Measurements from ENCODE around the gene MRPL24.
"Not testable (repeated sequence)": the region's sequence is repeated elsewhere in the genome, so short reads cannot be mapped to it uniquely, and the experiment has no call there.

Gene MRPL24

DNA sequence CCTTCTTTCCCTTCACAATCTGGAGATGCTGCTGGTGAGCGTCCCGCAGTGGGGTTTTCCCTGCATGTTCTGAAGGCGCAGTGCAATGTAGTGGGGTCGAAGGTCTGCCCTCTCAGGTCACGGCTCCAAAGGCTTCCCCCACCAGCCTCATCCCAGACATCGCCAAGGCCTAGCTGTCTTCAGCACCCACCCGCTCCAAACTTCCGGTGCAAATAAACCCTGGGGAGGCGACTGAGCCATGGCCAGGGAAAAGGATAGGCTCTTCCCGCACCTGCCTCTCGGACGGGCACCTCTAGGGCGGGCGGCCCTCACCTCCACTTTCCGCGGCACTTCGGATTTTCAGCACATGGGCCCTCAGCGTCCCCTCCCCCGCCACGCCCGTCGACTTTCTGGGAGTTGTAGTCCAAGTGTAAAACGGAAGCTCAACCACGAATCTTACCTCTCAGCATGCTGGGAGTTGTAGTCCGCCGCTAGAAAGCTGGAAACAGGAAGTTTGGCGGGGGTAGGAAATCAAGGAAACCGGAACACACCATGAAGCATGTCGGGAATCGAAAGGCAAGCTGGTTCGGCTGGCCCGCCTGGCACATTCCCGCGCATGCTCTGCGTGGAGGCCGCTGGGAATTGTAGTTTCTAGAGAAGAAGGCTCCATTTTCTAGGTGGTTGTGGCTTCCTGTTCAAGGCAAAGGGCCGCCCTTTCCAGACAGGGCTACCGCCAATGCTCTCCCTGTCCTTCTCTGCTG lies at the start of gene MRPL24:
Gene MRPL24 (minus strand): TSS at position 348 of the 740 bp plus-strand sequence. CDS start 2,384 bp downstream, outside the sequence.
- peak; percentile 100 for DNase-seq

DNA sequence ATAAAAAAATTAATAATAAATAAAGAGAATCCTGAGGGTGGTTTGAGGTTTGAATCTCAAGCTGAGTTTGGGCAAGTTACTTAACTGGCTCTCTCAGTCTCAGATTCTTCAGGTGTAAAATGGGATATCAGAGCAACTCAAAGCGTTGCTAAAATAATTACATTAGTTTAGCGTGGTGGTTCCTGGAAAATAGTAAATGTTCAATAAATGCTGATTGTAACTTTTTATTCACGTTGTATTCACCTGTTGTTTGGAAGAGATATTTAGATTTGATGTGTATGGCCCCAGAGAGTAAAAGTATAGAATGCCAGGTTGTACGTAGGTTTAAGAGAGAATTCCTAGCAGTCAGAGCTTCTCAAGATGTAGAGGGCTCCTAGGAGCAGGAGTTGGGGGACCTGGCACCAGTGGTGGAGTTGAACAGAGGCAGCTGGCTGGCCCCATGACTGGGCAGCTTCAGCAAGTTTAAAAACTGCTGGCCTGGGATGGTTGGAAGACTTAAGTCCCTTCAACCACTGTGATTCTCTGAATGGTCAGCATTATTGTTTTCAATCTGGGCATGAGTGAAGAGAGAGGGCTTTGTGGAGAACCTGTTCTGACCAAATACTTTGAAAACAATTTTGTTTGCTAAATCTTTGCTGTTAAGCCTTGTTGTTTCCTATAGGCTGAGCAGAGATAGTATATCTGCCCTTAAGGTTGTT lies 48.9 kb upstream of the MRPL24 start:
- DNase-seq: no peak

GRCh38 chr1:156788136-156788535 lies 47.2 kb upstream of the MRPL24 start:
- DNase-seq: no peak

- no peak for DNase-seq
These were observed 45.8 kb upstream of the MRPL24 start for GRCh38 chr1:156786640-156787039.

DNA sequence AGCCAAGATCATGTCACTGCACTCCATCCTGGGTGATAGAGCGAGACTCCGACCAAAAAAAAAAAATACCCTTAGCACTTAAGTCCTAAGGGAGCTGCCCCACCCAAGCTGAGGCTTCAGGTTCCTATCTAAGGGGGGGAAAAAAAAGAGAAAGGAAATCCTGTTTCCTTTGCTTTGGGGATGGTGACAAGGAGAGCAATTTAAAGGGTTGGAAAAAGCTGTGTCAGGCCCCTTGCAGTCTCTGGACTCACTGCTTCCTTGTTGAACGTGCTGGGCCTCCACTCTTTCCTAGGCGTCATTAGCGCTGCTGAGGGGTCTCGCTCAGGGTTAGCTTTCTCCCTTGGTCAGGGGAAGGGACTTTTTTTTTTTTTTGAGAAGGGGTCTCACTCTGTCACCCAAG lies 44.6 kb upstream of the MRPL24 start:
- no peak for DNase-seq

- DNase-seq: no peak
These were observed 40.8 kb upstream of the MRPL24 start for GRCh38 chr1:156781585-156782186.

DNA sequence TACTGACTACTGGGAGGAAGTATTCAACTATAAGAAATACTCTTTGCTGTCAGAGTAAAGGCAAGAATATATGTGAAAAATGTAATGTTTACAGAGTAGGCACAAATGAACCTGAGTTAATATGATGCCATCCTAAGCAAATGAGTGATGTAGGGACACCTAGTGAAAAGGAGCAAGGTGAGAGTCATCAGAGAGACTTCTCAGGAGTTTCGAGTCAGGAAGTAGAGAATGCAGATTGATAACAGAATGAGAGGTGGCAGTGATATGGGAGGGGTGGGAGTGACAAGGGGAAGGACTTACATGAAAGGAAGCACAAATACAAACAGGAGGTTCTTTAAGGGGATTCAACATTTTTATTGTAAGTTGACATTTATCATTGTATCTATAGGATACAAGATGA lies 36.7 kb upstream of the MRPL24 start:
- DNase-seq: no peak

- no peak for DNase-seq
These were observed 36.1 kb upstream of the MRPL24 start for GRCh38 chr1:156776942-156777341.

DNA sequence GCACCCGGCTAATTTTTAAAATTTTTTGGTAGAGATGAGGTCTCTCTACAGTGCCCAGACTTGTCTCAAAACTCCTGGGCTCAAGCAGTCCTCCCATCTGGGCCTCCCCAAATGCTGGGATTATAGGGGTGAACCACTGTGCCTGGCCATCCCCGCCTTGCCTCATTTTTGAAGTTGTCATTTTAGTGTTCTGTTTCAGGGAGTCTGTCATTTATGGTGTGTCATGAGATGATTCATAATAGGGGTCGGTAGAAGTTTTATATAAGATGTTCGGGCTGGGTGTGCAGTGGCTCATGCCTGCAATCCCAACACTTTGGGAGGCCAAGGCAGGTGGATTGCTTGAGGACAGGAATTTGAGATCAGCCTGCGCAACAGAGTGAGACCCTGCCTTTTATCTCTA lies 34.9 kb upstream of the MRPL24 start:
- DNase-seq: no peak

DNA sequence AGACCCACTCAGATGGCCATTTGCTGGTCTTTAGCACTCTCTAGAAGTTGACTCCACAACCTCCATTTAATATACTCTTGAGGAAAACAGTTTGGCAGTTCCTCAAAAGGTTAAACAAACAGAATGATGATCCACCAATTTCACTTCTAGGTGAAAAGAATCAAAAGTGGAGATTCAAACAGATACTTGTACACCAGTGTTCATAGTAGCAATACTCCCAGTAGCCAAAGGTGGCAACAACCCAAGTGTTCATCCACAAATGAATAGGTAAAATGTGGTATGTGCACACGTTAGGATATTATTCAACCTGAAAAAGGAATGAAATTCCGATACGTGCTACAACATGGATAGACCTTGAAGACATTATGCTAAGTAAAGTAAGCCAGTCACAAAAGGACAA lies 32.7 kb upstream of the MRPL24 start:
- DNase-seq: no peak

- DNase-seq: no peak
These were observed 32.0 kb upstream of the MRPL24 start for GRCh38 chr1:156772728-156773497.

DNA sequence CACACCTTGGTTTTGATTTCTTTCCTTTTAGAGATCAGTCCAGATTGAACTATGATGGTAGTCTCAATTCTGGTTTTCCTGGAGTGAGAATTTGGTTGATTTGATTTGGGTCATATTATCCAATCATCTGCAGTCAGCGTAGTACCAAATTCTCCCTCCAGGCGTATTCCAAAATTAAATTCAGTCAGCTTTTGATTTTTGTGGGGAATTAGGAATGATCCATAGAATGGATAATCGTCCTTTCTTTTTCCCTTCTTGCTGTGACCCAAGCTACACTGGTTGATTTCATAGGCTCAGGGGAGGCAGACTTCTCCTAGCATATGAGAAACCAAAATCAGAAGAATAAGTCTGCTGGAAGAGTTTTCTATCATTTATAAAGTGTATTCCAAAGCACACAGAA lies 31.3 kb upstream of the MRPL24 start:
- DNase-seq: no peak

DNA sequence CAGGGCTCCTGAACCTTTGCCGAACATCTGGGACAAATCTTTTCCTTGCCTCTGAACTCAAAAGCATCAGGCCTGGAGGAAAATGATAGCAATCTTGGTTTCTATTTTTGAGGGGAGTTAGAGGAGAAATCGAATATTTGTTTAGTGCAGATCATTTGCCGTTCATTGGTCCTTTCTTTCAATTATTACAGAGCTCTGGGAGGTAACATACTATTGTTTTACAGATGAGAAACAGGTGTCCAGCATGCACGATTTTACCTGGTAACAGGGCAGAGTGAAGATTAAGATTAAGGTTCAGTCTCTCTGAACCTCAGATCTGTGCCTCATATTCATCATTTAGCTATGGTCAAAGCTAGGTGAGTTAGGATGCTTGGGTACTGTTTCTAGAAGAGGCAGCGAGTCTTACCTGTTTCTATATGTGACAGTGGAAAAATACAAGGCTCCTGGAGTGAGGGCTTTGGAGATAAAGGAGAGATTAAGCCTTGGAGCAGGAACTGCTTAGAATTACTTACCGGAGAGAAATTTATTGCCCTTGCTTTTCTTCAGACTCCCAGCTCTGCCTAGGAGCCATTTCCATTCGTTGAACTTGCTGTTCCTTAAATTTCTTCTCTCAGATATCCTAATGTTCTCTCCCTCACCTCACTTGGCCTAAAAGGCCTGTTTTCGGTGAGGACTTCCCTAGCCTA lies 27.9 kb upstream of the MRPL24 start:
- DNase-seq: no peak

- DNase-seq: peak; percentile 12
These were observed 27.2 kb upstream of the MRPL24 start for GRCh38 chr1:156767879-156768604.

DNA sequence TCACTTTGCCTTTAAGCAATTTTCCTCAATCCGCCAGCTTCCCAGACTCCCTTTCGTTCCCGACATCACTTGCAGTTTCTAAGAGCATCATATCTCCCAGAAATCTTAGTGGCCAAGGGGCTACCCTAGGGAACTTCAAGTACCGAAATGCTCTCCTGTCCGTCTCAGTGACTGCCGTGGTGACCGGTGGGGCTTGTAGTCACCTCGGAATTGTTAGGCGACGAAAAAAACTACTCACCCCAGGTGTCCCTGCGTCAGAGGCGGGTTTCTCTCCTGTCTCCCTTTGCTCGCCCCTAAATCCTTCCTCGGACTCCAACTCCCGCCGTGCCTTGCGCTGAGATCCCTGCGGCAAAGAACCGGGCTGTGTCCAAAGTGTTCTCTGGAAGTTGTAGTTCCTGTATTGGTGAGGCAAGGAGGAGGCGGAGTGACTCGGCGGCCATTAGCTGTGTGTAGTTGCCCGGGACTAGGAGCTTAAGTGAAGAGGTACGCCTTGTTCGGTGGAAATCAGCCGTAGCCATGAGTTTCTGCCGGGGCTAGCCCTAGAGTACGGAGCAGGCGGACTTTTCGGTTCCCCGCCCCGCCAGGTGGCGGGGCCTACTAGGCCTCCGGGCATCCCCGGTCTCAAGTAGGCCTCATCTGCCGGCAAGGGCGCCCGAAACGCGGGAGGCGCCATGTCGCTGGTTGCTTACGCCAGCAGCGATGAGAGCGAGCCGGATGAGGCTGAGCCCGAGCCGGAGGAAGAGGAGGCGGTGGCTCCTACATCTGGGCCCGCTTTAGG lies 26.4 kb upstream of the MRPL24 start, which contains the start of gene PRCC:
Gene PRCC (plus strand): TSS at position 435 of the 778 bp plus-strand sequence. CDS start 237 bp downstream, at position 672.
- DNase-seq: peak; percentile 100

DNA sequence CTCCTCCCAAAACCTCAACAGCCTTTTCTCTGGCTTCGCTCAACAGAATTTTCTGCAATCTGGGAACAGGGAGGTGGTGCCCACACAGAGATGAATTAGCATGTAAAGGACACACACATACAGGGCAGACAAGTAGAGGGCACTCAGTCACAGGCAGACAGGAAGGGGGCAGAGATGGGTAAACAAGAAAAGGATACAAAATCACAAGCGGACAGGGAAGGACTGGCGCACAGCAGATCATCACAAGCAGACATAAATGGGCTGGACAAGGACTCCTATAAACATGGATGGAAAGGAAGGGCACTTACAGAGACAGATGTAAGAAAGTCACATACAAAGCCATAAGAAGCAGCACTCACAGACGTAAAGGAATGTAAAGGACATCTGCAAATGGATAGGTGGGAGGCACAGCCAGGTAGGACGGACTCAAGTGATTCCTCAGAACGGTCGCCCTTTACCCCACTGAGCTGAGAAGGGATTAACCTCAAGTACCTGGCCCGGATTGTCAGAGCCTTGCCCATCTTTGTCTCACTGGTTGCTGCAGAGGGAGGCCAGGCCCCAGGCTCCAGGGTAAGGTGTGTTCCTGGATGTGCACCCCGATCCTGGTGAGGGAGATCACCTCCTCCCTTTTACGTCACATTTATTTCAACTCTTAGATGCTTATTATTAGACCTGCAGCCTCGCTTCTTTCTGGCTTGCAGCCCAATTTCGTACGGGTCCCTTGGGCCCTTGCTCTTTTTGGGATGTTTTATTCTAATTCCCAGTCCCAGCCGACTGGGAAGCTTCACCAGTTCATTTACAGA lies 25.6 kb upstream of the MRPL24 start:
- no peak for DNase-seq

- DNase-seq: no peak
These were observed 24.8 kb upstream of the MRPL24 start for GRCh38 chr1:156765666-156766065.

DNA sequence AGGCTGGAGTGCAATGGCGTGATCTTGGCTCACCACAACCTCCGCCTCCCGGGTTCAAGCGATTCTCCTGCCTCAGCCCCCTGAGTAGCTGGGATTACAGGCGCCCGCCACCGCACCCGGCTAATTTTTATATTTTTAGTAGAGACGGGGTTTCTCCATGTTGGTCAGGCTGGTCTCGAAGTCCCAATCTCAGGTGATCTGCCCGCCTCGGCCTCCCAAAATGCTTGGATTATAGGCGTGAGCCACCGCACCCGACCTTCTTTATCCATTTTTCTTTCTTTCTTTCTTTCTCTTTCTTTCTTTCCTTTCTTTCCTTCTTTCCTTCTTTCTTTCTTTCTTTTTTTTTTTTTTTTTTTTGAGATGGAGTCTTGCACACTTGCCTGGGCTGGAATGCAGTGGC lies 24.2 kb upstream of the MRPL24 start:
- DNase-seq: not testable (repeated sequence)

GRCh38 chr1:156760796-156761104 lies 19.9 kb upstream of the MRPL24 start:
- no peak for DNase-seq

- DNase-seq: no peak
These were observed 19.4 kb upstream of the MRPL24 start for GRCh38 chr1:156760092-156760795.
